SW 1271 (cell line): ENCODE results near the gene GTF3C1.
A peak's percentile ranks its signal among the peaks of the same experiment; 100 is the strongest.

Source experiments
- DNase-seq, 2 experiments: peaks; one replicate each; lab custom pipeline; 2025; lab: John Stamatoyannopoulos, UW

Gene GTF3C1

DNA sequence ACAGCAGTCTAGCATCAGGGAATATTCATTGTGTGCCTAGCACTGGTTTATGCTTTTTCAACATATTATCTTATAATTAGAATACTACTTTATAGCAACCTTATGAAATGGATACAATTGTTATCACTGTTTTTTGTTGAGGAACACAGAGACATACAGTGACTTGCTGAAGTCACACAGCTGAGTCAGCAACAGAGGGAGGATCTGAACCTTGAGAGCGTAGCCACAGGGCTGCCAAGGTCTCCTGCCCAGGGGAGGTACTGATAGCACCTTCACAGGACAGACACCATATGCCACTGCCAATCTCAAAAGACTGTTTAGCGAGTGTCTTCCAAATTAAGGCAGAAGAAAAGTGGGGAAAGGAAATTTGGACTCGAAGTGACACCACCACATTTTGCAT, 63.0 kb downstream of the GTF3C1 start:
- no peak for DNase-seq

DNA sequence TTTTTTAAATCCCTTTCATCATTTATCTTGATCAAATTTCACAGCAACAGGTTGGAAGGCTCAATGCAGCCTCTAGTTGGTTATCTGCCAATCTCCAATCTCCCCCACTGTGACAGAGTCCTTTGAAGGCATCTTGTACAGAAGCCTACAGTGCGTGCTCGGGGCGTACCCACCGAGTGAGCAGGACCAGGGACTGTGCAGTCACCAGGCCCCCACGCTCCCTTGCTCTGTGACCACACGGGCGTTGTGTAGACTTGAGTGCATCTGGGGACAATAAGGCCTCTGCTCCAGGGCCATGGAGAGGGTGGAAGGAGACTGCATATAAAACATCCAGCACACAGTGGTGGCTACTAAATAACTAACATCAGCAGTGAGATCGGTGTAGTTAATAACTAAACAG, 63.4 kb downstream of the GTF3C1 start:
- no peak for DNase-seq

DNA sequence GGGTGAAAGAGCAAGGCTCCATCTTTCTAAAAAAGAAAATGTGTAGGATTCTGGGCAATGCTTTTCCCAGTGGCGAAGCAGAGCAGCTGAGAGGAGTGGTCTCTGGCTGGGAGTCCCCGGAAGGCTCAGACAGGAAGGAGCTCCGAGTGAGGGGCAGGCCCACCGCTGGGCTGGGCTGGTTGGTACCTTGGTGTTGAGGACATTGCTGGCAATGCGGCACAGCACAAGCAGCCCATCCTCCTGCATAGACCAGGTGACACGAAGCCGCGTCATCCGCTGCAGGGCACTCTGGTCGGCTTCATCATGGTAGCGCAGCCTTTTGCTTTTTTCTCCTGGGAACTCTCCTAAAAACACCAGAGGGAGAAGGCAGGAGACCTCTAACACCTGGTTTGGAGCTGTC, 63.9 kb downstream of the GTF3C1 start:
- no peak for DNase-seq

DNA sequence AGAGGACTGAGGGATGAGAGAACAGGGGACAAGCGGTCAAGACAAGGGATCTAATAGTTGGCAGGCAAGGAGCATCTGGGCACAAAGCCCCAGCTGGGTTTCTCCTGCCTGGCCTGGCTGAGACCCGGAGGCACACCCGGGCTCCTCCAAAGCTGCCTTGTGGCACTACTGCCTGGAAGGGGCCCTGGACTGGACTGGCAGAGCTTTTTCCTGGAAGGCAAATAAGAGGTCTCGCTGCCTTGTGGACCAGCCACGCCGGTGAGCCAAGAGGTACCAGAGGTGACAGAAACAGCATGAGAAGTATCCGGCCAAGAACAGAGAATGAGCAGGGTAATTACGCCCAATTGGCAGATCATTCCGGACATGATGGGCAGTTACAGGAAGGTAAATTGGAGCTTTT, 64.6 kb downstream of the GTF3C1 start:
- DNase-seq, result no peak

DNA sequence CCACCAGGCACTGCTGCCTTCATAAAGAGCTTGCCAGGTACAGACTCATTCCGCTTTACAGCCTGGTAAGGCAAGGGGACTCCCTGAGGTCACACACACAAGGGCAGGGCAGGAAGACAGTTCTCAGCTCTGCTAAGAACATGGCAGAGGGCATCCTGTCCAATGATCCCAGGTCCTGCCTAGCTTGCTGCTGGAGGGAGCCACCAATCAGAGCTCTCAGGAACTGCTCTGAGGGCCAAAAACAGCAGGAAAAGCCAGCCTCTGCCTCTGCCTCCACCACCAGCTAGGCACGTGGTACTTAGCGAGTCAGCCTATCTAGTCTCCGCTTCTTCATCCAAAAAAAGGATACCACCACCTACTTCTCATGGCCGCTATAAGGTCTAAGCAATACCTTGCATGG, 66.1 kb downstream of the GTF3C1 start:
- no peak for DNase-seq

DNA sequence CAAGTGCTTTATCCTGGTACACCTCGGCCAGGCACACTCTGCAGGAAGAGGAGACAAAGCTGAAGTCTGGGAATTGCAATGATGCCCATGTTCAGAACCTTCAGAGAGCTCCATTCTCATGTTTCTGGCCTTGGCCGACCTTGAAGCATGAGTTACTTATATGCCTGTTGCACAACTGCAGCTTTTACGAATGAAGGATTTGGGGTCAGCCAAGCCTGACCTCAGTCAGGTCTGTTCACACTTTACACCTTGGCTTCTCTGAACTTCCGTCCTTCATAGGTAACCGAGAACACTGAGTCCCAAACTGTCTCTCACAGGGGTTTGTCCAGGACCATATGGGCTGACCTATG, 66.7 kb downstream of the GTF3C1 start:
- no peak for DNase-seq

DNA sequence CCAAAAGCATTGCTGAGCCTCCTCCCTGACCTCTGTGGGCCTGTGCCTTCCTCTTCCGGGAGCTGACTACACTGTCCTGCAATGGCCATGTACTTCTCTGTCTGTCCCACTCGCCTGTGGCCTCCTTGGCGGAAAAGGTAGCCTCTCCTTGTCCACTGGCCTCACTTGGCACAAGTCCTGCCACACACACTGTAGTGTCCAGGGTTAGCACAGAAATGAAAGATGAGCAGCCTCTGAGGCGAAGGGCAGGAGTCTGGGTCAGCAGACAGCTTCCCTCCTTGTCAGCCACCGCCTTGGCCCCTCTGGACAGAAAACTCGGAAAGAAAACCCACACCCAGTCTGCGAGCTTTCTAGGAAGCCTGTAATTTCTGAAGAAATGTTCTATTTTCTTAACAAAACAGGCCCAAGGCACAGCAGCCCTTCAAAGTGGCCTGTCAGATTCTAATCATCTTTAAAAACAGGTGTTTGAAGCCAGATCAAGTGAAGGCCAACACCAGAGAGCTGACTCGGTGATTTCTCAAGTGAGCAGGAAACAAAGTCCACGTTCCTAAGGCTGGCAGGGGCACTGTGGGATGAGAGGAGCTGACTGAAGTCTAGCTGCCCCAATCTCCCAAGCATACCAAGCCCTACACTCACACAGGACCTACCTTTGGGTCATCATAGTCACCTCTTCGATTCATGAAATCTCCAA, 67.2 kb downstream of the GTF3C1 start:
- DNase-seq, result no peak

DNA sequence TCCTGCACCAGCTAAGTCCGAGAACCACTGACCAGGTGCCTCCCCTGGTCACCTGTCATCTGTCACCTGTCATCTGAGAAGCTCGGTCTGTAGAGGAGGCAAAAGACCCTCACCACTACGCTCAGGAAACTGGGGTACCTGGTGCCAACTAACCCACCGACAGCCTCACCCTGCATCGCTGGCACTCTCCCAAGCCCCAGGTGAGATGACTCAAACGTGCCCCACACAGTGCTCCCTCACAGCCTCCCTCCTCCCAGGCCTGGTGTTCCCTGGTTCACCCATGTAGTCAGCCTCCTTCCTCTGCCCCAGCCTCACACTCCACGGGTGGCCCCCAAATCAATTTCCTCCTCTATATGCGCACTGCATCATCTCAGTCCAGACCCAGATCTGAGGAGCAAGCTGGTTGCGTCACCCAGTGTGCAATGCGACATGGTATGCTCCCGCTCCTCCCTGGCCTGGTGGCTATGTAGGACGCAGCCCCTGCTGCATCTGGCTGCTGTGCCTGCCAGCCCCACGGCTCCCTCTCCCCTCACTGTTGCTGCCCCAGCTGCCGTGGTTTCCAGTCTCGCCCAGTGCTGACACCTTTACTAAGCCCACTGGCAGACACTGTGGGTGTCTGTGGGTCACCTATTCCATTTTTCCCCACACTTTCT, 68.3 kb downstream of the GTF3C1 start:
- no peak for DNase-seq

DNA sequence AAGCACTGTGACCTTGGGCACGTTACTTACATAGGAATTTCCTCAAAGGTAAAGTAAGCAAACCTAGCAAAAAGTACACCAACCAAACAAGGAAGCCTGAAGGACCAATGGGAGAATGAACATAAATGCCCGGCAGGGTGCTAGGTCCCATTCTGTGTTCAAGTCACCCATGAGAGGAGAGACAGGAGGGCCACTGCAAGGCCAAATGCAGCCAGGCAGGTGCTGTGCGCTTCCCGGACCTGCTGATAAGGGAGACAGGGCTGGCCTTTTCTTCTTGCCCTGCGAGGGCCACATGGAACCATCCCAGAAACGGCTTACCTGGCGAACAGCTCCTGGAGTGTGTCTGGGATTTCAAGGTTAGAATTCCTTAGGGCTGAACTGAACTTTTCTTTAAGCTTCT, 69.0 kb downstream of the GTF3C1 start:
- no peak for DNase-seq

DNA sequence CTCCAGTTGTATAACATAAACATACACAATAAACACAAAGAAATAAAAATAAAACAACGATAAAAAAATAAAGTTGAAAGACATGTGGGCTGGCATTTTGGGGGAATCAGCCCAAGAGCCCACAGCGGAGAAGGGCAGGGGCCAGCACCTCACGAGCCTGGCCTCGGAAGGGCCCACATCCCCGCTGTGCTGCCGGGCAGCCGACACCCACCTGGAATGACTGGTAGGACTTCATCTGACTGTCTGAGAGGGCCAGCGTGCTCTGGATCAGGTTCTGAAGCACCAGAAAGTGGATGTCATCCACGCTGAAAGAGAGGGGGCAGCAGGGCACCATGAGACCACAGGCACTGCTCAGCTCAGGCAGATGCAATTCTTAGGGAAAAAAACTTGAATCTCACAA, 73.5 kb downstream of the GTF3C1 start:
- no peak for DNase-seq

DNA sequence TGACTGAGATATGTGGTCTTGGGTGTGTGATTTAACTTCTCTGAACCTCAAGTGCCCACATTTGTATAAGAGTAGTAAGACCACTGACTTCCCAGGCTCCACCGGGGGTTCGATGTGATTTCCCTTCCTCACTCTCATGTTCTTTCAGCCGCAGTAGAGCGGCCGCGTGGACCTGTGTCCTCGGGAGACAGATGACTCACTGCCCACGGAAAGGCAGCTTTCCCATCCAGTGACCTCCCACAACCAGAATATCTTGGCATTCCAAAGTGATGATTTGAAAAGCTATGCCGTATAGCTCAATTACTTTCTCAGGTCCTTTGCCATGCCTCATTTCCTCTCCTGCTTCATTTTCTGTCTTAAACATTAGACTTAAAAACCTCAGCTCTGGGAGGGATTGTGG, 74.2 kb downstream of the GTF3C1 start:
- peak in 1 of 2 experiments; percentile 27 for DNase-seq

DNA sequence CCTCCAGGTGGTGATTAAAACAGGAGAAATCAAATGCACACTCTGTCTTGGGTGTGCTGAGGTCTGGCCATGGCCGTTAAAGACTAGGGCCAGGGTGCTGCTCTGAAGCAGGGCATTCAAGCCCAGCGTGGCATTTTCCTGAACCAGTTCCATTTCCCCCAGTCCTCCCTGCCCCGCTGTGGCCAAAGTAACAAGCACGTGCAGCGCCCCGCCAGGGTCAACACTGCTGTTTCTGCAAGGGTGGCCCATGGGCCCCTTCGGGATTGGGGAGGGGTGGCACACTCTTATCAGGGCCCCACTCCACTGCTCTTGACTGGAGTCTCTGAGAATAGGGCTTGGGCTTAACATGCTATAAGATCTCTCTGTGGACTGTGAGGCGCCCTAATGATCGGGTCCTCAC, 74.8 kb downstream of the GTF3C1 start:
- no peak for DNase-seq

DNA sequence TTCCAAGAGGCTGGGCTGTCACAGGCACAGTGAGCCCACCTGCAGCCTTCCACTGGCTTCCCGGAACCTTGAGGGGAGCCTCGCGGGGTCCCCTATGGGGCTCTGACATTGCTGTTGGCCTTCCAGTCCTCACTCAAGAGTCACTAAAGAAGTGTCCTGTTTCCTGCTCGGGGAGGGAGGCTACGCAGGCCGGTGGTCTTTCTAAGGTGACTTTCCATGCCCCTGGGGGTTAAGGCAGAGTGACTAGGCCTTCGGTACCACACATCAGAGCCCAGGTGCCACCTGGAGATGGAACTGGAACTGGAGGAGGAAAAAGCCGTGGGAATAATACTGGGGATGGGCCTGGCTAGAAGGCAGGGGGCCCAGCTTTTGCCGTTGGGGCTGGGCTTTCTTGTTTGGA, 75.7 kb downstream of the GTF3C1 start:
- DNase-seq, result no peak

DNA sequence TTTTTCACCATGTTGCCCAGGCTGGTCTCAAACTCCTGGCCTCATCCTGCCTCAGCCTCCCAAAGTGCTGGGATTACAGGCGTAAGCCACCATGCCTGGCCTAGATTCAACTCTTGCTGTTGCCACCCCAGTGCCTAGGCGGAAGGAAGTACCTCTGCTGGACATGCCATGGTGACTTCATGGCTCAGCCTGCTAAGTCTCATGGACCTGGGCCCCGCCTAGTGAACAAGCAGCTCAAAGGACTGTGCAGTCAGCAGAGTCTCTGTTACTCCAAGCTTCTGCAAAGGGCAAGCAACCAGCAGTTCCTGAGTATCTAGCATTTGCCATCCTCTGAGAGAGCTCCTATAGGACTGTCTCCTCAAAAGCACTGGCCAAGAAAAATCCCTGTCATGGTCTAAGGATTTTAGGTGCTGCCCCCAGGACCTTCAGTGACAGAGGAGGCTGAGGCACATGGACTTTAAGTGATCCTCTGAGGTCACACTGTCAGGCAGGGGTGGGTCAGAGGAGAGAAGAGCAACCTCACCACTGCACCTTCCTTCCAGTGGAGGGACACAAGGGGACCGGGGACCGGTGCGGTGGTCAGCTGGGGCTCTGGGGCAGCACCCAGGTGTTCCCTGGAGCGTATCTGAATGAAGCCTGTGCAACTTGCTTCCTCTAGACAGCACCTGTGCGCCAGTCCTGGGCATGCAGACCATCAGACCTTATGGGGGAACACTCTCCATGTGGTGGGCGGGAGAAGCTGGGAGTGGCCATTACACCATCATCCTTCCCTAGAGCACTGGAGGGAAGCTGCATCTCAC, 76.4 kb downstream of the GTF3C1 start:
- no peak for DNase-seq

DNA sequence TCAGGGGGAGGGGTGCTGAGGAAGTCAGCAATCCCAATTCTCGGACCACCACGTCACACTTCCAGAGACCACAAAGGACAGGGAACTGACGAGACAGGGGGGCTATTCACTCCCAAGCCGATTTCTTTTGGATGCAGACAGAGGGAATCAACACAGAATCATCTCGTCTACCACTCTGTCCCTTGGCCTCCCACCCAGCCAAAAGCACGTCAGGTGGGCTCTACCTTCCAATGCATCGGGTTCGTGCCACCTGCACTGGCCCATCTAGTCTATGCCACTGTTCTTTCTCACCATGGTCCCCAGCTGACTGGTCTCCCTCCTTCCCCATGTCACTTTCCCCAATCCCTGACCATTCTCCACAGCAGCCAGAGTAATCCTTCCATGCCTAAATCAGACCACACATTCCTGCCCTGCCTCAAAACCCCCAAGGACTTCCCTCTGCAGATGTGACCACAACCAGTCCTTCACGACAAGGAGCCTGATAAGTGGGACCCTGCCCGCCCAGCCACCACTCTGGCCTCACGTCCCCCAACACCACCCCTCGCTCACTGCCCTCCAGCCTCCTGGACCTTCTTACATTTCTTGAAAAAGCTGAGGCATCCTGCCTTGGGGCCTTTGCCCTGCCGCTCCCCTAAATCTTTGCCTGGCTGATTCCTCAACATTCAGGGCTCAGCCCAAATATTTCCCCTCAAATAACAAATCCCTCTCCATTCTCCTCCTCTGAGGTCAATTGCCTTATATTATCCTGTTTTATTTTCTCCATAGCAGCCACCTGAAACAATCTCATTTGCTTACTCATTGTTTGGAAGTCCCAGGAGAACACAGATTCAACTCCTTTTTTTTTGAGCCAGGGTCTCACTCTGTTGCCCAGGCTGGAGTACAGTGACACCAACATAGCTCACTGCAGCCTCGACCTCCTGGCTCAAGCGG, 77.4 kb downstream of the GTF3C1 start:
- no peak for DNase-seq

DNA sequence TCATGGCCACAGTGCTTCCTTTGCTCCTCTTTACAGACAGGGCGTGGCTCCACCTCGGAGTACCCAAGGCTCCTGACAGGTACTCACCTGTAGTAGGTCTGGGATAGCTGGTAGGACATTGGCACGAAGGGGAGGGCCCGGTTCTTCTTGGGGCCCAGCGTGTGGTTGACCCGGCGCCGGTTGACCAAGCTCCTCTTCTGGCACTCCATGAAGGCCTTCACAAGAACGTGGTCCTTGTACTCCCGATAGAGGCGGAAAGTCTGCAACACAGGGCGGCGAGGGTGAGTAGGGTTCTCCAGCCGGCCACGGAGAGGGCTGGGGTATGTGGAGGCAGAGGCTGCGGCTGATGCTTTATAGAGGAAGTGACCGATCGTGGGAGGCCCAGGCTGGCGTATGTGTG, 78.1 kb downstream of the GTF3C1 start:
- DNase-seq, result no peak

DNA sequence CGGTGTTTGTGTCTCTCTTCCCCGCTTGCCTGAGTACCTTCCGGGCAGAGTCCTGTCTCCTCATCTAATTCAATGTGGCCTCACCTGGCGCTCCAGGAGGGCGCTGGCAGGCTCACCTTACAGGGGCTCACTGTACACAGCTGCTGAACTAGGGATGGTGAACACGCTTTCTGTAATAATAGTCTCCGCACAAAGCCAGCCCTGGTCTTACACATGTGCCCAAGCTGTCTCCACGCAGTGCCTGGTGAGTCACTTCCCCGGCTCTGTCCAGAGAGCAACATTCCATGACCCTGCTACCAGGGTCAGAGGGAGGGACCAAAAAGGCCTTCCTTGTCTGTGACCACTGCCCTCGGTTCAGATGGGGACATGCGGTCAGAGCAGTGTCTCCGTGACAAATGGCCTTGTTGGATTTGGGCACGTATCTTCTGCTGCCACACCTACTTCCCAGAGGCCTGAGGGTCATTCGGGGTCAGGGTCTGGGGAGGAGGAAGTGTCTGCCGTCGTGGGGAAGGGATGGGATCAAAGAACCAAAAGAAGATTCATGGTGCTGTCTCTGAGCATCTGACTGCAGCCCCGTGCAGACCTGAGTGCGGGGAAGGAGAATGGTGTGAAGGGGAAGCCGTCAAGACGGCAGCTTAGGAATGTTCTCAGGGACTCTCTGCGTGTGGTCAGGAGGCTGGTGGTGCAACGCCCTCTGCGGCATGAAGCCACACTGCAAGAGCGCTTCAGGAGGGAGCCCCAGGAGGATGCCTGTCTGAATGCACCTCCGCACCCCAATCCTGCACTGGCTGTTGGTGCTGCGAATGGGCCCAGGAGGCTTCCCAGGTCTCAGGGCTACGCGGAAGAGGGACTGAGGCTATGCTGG, 78.9 kb downstream of the GTF3C1 start:
- DNase-seq, result no peak

DNA sequence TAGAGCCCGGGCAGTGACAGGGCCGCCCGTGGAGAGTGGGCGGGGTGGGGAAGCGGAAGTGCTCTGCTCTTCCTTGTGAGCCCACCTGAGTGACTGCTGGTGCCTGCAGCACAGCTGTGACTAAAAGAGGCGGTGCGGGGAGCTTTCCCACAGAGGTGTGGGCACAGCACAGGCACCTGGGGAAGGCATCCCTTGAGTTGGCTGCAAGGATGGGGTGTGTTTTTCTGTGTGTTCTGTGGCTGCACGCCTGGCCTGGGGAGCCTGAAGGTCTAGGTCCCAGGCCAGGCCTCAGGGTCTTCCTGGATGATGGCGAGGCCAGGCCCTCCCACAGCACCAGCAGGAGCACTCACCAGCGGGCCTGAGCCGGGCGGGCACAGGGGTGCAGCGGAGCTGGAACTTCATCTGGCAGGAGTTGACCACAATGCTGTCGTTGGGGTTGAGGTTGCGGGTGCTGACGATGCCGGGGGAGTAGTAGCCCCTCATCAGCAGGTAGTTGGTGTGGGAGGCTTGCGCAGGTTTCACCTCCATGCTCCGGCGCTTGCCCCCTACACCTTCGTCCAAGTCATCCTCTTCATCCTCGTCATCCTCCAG, 80.7 kb downstream of the GTF3C1 start:
- no peak for DNase-seq

DNA sequence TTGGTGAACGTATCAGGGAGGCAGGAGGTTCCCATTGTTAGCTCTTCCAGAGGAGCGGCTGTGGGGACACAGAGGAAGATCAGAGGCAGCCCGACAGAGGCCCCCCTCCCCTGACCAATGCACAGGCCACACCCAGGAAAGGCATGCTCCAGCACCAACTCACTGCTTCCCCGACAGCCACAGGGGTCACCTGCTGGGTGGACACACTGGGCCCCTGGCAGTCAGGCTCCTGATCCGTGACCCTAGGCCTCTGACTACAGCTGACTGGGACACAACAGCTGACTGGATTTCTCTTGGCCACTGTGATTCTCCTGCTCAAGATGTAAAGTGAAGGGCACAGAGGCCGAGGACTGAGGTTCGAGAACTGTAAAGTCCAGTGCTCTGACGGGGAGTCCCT, 84.2 kb downstream of the GTF3C1 start:
- no peak for DNase-seq

DNA sequence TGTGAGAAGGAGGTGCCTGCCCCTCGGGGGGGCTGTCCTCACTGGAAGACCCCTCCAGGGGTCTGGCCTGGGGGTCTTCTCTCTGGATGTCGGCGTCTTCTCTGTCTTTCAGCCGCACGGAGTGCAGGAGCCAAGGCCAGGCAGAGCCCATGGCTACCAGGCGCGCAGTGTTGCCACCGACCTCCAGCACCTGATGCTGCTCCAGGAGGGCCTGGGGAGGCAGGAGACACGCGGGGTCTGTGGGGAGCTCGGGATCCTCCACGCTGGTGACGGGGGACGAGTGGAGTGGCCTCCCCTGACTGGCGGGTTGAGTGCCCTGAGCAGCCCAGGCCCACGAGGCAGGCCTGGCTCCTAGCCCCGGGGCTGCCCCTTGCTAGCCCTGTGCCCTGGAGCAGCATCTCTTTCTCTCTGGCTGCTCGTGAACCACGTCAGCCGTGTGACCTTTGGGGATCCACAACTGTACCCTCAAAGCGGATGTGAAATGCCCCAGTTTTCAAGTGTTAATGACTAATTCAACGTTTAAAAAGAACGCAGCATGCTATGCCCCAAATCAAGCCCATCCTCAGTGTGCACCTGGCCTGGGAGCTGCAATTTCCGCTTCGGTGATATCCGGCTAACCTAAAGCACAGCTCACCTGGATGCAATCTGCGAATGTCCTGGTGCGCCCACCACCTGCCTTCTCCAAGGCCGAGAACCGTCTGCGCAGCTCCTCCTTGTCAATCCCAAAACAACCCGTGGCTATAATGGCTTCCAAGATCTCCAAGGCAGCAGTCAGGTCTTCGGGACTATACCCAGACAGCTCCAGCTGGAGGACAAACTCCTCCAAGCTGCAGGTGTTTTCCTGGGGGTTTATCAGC, 84.9 kb downstream of the GTF3C1 start:
- DNase-seq, result no peak
